Mucosa of descending colon (tissue), 3 donors: ENCODE results near the gene PARVB. TPM values are rescaled to one million over a fixed set of nuclear protein-coding genes. Genes with fewer than 3 reads are reported as not detected.

ENCODE experiments used
- ATAC-seq: fragments of 200-7000 bp; cut with Tn5 transposase; one replicate; pipeline ENCODE4 v1.9.1; 2020; ENCODE audit warnings: mild to moderate bottlenecking, moderate library complexity
- DNase-seq, 3 donors: peaks; one replicate each; pipeline ENCODE4 v3.0.0-alpha.2; 2020
- H3K36me3 ChIP-seq: fragments of 200-600 bp; one replicate; pipeline ENCODE4 v1.8.0; 2021; ENCODE audit warnings: low read depth, mild to moderate bottlenecking
- H3K4me1 ChIP-seq: fragments of 200-600 bp; one replicate; pipeline ENCODE4 v1.8.0; 2021; ENCODE audit warnings: low read depth, mild to moderate bottlenecking
- H3K4me3 ChIP-seq: fragments of 200-600 bp; one replicate; pipeline ENCODE4 v1.8.0; 2021; ENCODE audit warnings: mild to moderate bottlenecking
- H3K9me3 ChIP-seq: fragments of 200-600 bp; one replicate; pipeline ENCODE4 v1.8.0; 2021; ENCODE audit warnings: mild to moderate bottlenecking
- CTCF ChIP-seq: fragments of 200-600 bp; IDR thresholded peaks from one replicate; pipeline ENCODE4 v1.8.0; 2022; ENCODE audit warnings: antibody characterized with exemption, mild to moderate bottlenecking
- intact Hi-C, 2 donors: fragments of 100-400 bp; cut with DNase I in 1 of 2; cut with micrococcal nuclease in 1 of 2; formaldehyde crosslinking; loops; one replicate each; pipeline versions ENCODE4 v1.11.0 to v1.11.1; 2022; cut with DNase I, micrococcal nuclease
- total RNA-seq, 3 donors: library from RNA; stranded (reverse); fragmentation: NEBNext Ultra II Directional in 2 of 3; extraction: Animal tissue kit (Norgen Biotek cat#: 25700) in 2 of 3; gene quantifications; one replicate each; pipeline versions ENCODE4 v1.2.1 to v1.2.4, GENCODE V29; 2021 to 2023
- donor health status: DM: no; HTN: no; CAD: no; lungs with moderate emphysema.
- donor health status: DM: no; HTN: no; CAD: no.
- donor health status: DM: no; HTN: yes; CAD: no.

PARVB gene
- total RNA-seq, 3 donors from 2014 or later, result 5.2 to 35.7 (median 14.9) TPM

- DNase-seq, result no peak
- Histone ChIP-seq H3K4me1 (no peaks in the 10 kb centered on the region), H3K4me3 (no peak overlapping the region), H3K36me3 (peaks cover 3% of the 10 kb centered on the region), H3K9me3 (no peaks in the 10 kb centered on the region)
- ATAC-seq, result no peak
- no peak for TF ChIP-seq CTCF
- intact Hi-C loops, result loop anchor here (10.0 kb wide), 3 partner anchors 75 to 625 kb away; no protein-coding TSS in a partner anchor
Observed at GRCh38 chr22:43999378-43999777, 24.7 kb upstream of the PARVB start.

GRCh38 chr22:44000123-44000522, 24.0 kb upstream of the PARVB start:
- Histone ChIP-seq H3K36me3 (peaks cover 3% of the 10 kb centered on the region), H3K4me1 (no peaks in the 10 kb centered on the region), H3K4me3 (no peak overlapping the region), H3K9me3 (no peaks in the 10 kb centered on the region)
- no peak for TF ChIP-seq CTCF
- intact Hi-C loops, result no loop called here
- ATAC-seq (no peak), DNase-seq (no peak)

- no peaks in the 10 kb centered on the region for H3K36me3 ChIP-seq
- DNase-seq, result no peak
- ATAC-seq, result no peak
- no peak overlapping the region for H3K4me3 ChIP-seq
- no peak for TF ChIP-seq CTCF
- H3K9me3 ChIP-seq, result no peaks in the 10 kb centered on the region
- intact Hi-C loops, result no loop called here
- no peaks in the 10 kb centered on the region for H3K4me1 ChIP-seq
Observed at GRCh38 chr22:44001521-44001920, 22.6 kb upstream of the PARVB start.

- no peaks in the 10 kb centered on the region for H3K4me1 ChIP-seq
- DNase-seq (no peak), ATAC-seq (no peak)
- intact Hi-C loops, result no loop called here
- no peaks in the 10 kb centered on the region for H3K9me3 ChIP-seq
- H3K36me3 ChIP-seq, result no peaks in the 10 kb centered on the region
- TF ChIP-seq CTCF, result no peak
- H3K4me3 ChIP-seq, result no peak overlapping the region
Observed at GRCh38 chr22:44002324-44002723, 21.8 kb upstream of the PARVB start.

GRCh38 chr22:44002997-44003396, 21.1 kb upstream of the PARVB start:
- intact Hi-C loops, result no loop called here
- no peaks in the 10 kb centered on the region for H3K36me3 ChIP-seq
- H3K9me3 ChIP-seq, result no peaks in the 10 kb centered on the region
- DNase-seq (no peak), ATAC-seq (no peak)
- no peaks in the 10 kb centered on the region for H3K4me1 ChIP-seq
- no peak overlapping the region for H3K4me3 ChIP-seq
- TF ChIP-seq CTCF, result no peak
